ENCODE measurements around the gene KRTAP12-4.
"Not testable (repeated sequence)": the region's sequence is repeated elsewhere in the genome, so short reads cannot be mapped to it uniquely, and the experiment has no call there.

The KRTAP12-4 gene

DNA sequence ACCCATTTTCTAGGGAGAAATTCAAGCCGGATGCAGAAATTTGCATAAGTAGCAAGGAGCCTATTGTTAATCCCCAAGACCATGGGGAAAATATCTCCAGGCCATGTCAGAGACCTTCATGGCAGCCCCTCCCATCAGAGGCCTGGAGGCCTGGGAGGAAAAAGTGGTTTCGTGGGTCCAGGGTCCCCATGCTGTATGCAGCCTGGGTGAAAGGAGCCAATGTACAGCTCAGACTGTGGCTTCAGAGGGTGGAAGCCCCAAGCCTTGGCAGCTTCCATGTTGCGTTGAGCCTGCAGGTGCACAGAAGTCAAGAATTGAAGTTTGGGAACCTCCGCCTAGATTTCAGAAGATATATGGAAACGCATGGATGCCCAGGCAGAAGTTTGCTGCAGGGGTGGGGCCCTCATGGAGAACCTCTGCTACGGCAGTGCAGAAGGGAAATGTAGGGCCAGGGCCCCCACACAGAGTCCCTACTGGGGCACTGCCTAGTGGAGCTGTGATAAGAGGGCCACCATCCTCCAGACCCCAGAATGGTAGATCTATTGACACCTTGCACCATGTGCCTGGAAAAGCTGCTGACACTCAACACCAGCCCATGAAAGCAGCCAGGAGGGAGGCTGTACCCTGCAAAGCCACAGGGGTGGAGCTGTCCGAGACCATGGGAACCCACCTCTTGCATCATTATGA, 44.2 kb downstream of the KRTAP12-4 start:
- DNase-seq (ENCODE audit: low read depth), result not testable (repeated sequence)

- no peak for DNase-seq (ENCODE audit: low read depth)
Measured at GRCh38 chr21:44609193-44609592, 45.3 kb downstream of the KRTAP12-4 start.

DNA sequence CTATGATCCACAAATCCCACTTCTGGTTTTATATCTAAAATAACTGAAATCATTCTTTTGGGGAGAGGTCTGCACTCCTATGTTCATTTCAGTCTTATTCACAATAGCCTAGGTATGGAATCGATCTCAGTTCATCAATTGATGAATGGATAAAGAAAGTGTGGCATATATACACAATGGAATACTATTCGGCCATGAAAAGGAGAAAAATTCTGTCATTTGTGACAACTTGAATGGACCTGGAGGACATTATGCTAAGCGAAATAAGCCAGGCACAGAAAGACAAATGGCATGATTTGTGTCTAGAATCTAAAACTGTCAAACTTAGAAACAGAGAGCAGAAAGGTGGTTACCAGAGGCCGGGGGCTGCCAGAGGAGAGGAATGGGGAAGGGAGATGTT, 48.0 kb downstream of the KRTAP12-4 start:
- DNase-seq (ENCODE audit: low read depth), result no peak
